ENCODE measurements around the gene FAM161A.

DNA sequence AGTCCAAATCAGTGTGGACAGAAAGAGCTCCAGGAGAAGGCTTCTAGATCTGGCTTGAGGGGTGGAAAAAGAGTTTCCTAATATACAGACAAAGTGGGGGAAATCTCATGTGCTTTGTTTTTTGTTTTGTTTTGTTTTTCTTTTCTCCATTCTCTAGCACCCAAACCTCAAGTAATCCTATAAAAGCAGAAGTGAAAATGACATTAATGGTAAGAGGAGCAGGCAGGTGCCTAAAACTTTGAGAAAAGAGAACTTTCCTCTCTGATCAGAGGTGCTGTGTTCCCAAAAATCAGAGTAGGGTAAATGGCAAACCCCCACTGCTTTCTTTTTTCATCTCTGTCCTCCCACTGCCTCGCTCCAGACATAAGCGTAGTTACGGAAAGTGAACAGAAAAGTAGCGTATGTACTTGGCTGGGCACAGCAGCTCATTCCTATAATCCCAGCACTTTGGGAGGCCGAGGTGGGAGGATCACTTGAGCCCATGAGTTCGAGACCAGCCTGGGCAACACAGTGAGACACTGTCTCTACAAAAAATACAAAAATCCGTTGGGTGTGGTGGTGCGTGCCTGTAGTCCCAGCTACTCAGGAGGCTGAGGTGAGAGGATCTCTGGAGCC, 77.8 kb downstream of the FAM161A start:
- TF ChIP-seq, protein P1, sequence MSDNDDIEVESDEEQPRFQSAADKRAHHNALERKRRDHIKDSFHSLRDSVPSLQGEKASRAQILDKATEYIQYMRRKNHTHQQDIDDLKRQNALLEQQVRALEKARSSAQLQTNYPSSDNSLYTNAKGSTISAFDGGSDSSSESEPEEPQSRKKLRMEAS (IDR thresholded peaks at IDR 0.05), result no peak
- TF ChIP-seq TAF1 (IDR thresholded peaks at IDR 0.05; ENCODE audit: low read depth), result no peak
- TF ChIP-seq RAD21 (IDR thresholded peaks at IDR 0.05; ENCODE audit: low read depth), result no peak
- TF ChIP-seq EP300 (IDR thresholded peaks at IDR 0.05; ENCODE audit: borderline replicate concordance), result no peak
- no peak for TF ChIP-seq NFIC (IDR thresholded peaks at IDR 0.05)
- TF ChIP-seq CEBPB (IDR thresholded peaks at IDR 0.05), result no peak
- no peak for TF ChIP-seq ZBTB7A (IDR thresholded peaks at IDR 0.05; ENCODE audit: low read depth)
- TF ChIP-seq YY1 (IDR thresholded peaks at IDR 0.05; ENCODE audit: low read depth), result no peak
- TF ChIP-seq EGR1 (IDR thresholded peaks at IDR 0.05), result no peak
- TF ChIP-seq, protein P2, sequence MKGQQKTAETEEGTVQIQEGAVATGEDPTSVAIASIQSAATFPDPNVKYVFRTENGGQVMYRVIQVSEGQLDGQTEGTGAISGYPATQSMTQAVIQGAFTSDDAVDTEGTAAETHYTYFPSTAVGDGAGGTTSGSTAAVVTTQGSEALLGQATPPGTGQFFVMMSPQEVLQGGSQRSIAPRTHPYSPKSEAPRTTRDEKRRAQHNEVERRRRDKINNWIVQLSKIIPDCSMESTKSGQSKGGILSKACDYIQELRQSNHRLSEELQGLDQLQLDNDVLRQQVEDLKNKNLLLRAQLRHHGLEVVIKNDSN (IDR thresholded peaks at IDR 0.05), result no peak
- TF ChIP-seq TCF12 (IDR thresholded peaks at IDR 0.05; ENCODE audit: low read depth), result no peak
- no peak for TF ChIP-seq TEAD4 (IDR thresholded peaks at IDR 0.05)

Data from Ishikawa (cell line).